ELR (cell line): ENCODE data around the gene CDH23.
"Not testable (repeated sequence)": the region's sequence is repeated elsewhere in the genome, so short reads cannot be mapped to it uniquely, and the experiment has no call there.

Source experiments
- DNase-seq: peaks from one replicate; pipeline ENCODE4 v3.0.0-alpha.2; 2015; ENCODE audit warnings: low read depth

Gene CDH23

GRCh38 chr10:71838264-71839211 is 441.8 kb downstream of the CDH23 start:
- DNase-seq: peak; percentile 71

- DNase-seq: peak; percentile 95
Measured at GRCh38 chr10:71840177-71840957, 443.6 kb downstream of the CDH23 start.

GRCh38 chr10:71840958-71841335 is 444.2 kb downstream of the CDH23 start:
- no peak for DNase-seq

GRCh38 chr10:71842422-71842821 is 445.7 kb downstream of the CDH23 start:
- DNase-seq: no peak

GRCh38 chr10:71842856-71843686 is 446.4 kb downstream of the CDH23 start:
- DNase-seq: no peak

GRCh38 chr10:71844084-71844483 is 447.4 kb downstream of the CDH23 start:
- no peak for DNase-seq

GRCh38 chr10:71844695-71845094 is 448.0 kb downstream of the CDH23 start:
- DNase-seq: no peak

GRCh38 chr10:71845410-71846405 is 449.0 kb downstream of the CDH23 start:
- no peak for DNase-seq

- no peak for DNase-seq
Measured at GRCh38 chr10:71846816-71847215, 450.1 kb downstream of the CDH23 start.

GRCh38 chr10:71847418-71847817 is 450.7 kb downstream of the CDH23 start:
- no peak for DNase-seq

- peak; percentile 65 for DNase-seq
Measured at GRCh38 chr10:71848325-71849275, 451.9 kb downstream of the CDH23 start.

GRCh38 chr10:71849461-71849908 is 452.8 kb downstream of the CDH23 start:
- DNase-seq: no peak

GRCh38 chr10:71850021-71850742 is 453.5 kb downstream of the CDH23 start:
- DNase-seq: peak; percentile 38

GRCh38 chr10:71850743-71851464 is 454.2 kb downstream of the CDH23 start, which contains the start of gene PSAP:
TSS of gene PSAP (minus strand) at chr10:71851251. CDS start at chr10:71851221, 30 bp downstream.
- DNase-seq: peak; percentile 99

GRCh38 chr10:71851465-71852095 is 454.9 kb downstream of the CDH23 start:
- not testable (repeated sequence) for DNase-seq

- no peak for DNase-seq
Measured at GRCh38 chr10:71852355-71852937, 455.7 kb downstream of the CDH23 start.

GRCh38 chr10:71854031-71854430 is 457.3 kb downstream of the CDH23 start:
- DNase-seq: no peak
